ENCODE results near the gene SLC18A2. TPM values are rescaled to one million over a fixed set of nuclear protein-coding genes. Genes with fewer than 3 reads are reported as not detected.
"Not testable (repeated sequence)": the region's sequence is repeated elsewhere in the genome, so short reads cannot be mapped to it uniquely, and the experiment has no call there.

SLC18A2 gene
- total RNA-seq, 4 donors from 2014 or later, result 4.0 to 4.9 (median 4.4) TPM

DNA sequence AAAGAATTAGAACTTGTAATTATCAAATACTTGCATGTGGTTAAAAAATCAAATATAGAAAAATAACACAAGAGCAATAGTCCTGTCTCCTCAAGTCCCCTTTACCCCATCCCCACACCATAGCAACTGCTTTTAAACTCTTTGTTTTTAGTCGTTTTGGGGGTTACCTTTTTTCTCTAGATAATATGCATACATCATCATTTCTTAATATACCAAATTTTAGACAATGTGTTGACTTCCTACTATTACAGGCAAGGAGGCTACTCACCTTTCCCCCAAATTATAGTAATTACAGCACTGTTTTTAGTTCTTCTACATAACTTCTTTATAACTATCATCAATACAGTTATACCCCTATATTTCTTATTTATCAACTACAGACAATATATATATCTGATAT, 57.3 kb downstream of the SLC18A2 start:
- WGBS, 2 donors, result 76 to 85% methylated on average over 1 of the region's 1 CpG
- intact Hi-C loops (cut with DNase I; ENCODE audit: low total_unique reads), result no loop called here
- no peak for DNase-seq (ENCODE audit: low spot score in 2 of 2)
- H3K4me3 ChIP-seq (ENCODE audit: low read depth, poor library complexity, severe bottlenecking), result no peak overlapping the region
- TF ChIP-seq, protein P1, sequence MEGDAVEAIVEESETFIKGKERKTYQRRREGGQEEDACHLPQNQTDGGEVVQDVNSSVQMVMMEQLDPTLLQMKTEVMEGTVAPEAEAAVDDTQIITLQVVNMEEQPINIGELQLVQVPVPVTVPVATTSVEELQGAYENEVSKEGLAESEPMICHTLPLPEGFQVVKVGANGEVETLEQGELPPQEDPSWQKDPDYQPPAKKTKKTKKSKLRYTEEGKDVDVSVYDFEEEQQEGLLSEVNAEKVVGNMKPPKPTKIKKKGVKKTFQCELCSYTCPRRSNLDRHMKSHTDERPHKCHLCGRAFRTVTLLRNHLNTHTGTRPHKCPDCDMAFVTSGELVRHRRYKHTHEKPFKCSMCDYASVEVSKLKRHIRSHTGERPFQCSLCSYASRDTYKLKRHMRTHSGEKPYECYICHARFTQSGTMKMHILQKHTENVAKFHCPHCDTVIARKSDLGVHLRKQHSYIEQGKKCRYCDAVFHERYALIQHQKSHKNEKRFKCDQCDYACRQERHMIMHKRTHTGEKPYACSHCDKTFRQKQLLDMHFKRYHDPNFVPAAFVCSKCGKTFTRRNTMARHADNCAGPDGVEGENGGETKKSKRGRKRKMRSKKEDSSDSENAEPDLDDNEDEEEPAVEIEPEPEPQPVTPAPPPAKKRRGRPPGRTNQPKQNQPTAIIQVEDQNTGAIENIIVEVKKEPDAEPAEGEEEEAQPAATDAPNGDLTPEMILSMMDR (IDR thresholded peaks at IDR 0.05), result no peak
- TF ChIP-seq POLR2A (IDR thresholded peaks at IDR 0.05), result no peak

DNA sequence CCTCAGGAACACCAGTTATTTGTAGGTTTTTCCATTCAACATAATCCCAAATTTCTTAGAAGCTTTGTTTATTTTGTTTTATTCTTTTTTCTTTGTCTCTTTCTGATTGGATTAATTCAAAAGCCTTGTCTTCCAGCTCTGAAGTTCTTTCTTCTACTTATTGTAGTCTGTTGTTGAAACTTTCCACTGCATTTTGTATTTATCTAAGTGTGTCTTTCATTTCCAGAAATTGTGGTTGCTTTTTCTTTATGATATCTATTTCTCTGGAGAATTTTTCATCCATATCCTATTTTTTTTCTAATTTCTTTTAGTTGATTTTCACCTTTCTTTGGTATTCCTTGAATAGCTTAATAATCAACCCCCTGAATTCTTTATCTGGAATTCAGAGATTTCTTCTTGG, 58.5 kb downstream of the SLC18A2 start:
- intact Hi-C loops (cut with DNase I; ENCODE audit: low total_unique reads), result no loop called here
- TF ChIP-seq, protein P1 (IDR thresholded peaks at IDR 0.05), result no peak
- no peak for TF ChIP-seq POLR2A (IDR thresholded peaks at IDR 0.05)

DNA sequence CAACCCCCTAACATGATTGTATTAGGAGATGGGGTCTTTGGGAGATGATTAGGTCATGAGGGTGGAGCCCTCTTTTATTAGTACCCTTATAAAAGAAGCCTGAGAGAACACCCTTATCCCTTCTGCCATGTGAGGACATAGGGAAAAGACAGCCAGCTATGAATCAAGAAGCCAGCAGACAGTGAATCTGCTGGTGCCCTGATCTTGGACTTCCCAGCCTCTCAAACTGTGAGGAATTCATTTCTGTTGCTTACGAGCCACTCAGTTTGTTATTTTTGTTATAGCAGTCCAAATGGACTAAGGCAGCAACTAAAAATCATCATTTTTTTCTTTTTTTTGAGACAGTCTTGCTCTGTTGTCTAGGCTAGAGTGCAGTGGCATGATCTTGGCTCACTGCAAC, 59.8 kb downstream of the SLC18A2 start:
- TF ChIP-seq, protein P1 (IDR thresholded peaks at IDR 0.05), result no peak
- no peak for DNase-seq (ENCODE audit: low spot score in 2 of 2)
- no peak overlapping the region for H3K4me3 ChIP-seq (ENCODE audit: low read depth, poor library complexity, severe bottlenecking)
- intact Hi-C loops (cut with DNase I; ENCODE audit: low total_unique reads), result no loop called here
- 89 to 100% methylated on average over 1 of the region's 1 CpG for WGBS, 2 donors

More for the DNA sequence above, 58.5 kb downstream of the SLC18A2 start:
- DNase-seq (ENCODE audit: low spot score in 2 of 2), result no peak
- no peak overlapping the region for H3K4me3 ChIP-seq (ENCODE audit: low read depth, poor library complexity, severe bottlenecking)

DNA sequence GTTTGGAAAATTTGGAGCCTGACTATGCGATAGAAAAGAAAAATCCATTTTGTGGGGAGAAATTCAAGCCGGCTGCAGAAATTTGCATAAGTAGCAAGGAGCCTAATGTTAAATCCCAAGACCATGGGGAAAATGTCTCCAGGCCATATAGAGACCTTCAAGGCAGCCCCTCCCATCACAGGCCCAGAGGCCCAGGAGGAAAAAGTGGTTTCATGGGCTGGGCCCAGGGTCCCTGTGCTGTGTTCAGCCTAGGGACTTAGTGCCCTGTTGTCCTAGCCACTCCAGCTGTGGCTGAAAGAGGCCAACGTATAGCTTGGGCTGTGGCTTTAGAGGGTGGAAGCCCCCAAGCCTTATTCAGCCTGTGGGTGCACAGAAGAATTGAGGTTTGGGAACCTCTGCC, 62.5 kb downstream of the SLC18A2 start:
- WGBS, 2 donors, result 100% methylated on average over 3 of the region's 3 CpGs
- intact Hi-C loops (cut with DNase I; ENCODE audit: low total_unique reads); DNase-seq (ENCODE audit: low spot score in 2 of 2); H3K4me3 ChIP-seq (ENCODE audit: low read depth, poor library complexity, severe bottlenecking): not testable (repeated sequence)

DNA sequence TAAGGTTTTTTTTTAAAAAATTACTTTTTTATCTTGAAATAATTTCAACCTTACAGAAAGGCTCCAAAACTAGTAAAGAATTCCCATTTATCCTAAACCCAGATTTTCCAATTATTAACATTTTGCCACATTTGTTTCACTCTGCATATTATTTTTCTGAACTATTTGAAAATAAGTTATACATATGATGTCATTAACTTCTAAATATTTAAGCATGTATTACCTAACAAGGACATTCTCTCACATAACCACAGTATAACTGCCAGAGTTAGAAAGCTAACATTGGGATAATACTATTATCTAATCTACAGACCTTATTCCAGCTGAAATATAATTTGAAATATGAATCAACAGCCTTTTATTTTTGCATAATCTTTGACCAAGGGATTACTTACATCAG, 65.8 kb downstream of the SLC18A2 start:
- no peak for DNase-seq (ENCODE audit: low spot score in 2 of 2)
- intact Hi-C loops (cut with DNase I; ENCODE audit: low total_unique reads), result no loop called here
- TF ChIP-seq POLR2A (IDR thresholded peaks at IDR 0.05), result no peak
- TF ChIP-seq, protein P1 (IDR thresholded peaks at IDR 0.05), result no peak
- no peak overlapping the region for H3K4me3 ChIP-seq (ENCODE audit: low read depth, poor library complexity, severe bottlenecking)

DNA sequence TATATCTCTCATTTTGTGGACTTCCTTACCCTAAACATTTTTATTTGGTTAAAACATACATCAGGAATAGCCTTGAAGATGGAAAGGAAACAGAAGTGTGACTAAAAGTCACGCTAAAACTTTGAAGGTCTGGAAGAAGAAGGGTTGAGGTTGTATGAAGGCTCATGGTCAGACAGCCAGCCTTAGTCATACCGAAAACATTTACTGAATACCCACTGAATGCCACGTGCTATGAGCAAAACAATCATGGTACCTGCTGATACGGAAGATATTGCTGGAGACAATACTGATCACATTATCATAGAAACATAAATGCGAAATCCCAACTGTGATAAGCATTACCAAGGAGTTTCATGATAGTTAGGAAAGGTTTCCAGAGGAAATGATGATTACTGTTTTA, 70.3 kb downstream of the SLC18A2 start:
- TF ChIP-seq POLR2A (IDR thresholded peaks at IDR 0.05), result no peak
- TF ChIP-seq, protein P1 (IDR thresholded peaks at IDR 0.05), result no peak
- no peak overlapping the region for H3K4me3 ChIP-seq (ENCODE audit: low read depth, poor library complexity, severe bottlenecking)
- no peak for DNase-seq (ENCODE audit: low spot score in 2 of 2)
- WGBS, 2 donors, result 96 to 97% methylated on average over 5 of the region's 5 CpGs
- intact Hi-C loops (cut with DNase I; ENCODE audit: low total_unique reads), result loop anchor here (10.0 kb wide), 1 partner anchor 86 kb away; no protein-coding TSS in a partner anchor

Measured in lower leg skin (tissue), 4 donors.